DOHH2 (cell line): ENCODE data around the gene SYDE1.

Experiments used
- H3F3A ChIP-seq: fragments of 200-600 bp; sonication (generic), shearing (Covaris generic); 2 replicates; pipeline ENCODE4 v1.6.0; 2016; ENCODE audit warnings: antibody characterized with exemption, mild to moderate bottlenecking; ENCODE audit not compliant: control insufficient read depth, insufficient read depth
- H3K27ac ChIP-seq: fragments of 200-600 bp; sonication (generic); 2 replicates; pipeline ENCODE4 v1.5.1; 2014; ENCODE audit warnings: low read depth, mild to moderate bottlenecking, low read length, moderate library complexity
- H3K27me3 ChIP-seq: fragments of 200-600 bp; sonication (generic); 2 replicates; pipeline ENCODE4 v1.6.1; 2014; ENCODE audit warnings: mild to moderate bottlenecking, low read length, mixed read lengths; ENCODE audit not compliant: control insufficient read depth
- H3K36me3 ChIP-seq: fragments of 200-600 bp; sonication (generic); 2 replicates; pipeline ENCODE4 v1.6.1; 2014; ENCODE audit warnings: mild to moderate bottlenecking, low read length, moderate library complexity, mixed read lengths; ENCODE audit not compliant: control insufficient read depth
- H3K4me1 ChIP-seq: fragments of 200-600 bp; sonication (generic); 2 replicates; pipeline ENCODE4 v1.6.1; 2014; ENCODE audit warnings: mild to moderate bottlenecking, low read length, mixed read lengths; ENCODE audit not compliant: control insufficient read depth
- H3K4me2 ChIP-seq: fragments of 200-600 bp; sonication (generic); 2 replicates; pipeline ENCODE4 v1.6.0; 2014; ENCODE audit warnings: mild to moderate bottlenecking, low read length, moderate library complexity
- H3K4me3 ChIP-seq: fragments of 200-600 bp; sonication (generic); 2 replicates; pipeline ENCODE4 v1.5.1; 2014; ENCODE audit warnings: mild to moderate bottlenecking, low read length, mixed read lengths
- H3K79me2 ChIP-seq: fragments of 200-600 bp; sonication (generic); 2 replicates; pipeline ENCODE4 v1.6.1; 2014; ENCODE audit warnings: mild to moderate bottlenecking, low read length, mixed read lengths; ENCODE audit not compliant: control insufficient read depth
- H3K9me2 ChIP-seq: fragments of 200-600 bp; sonication (generic); replicated peaks from 2 replicates; pipeline ENCODE4 v1.6.1; 2014; ENCODE audit warnings: mild to moderate bottlenecking, low read length, mixed read lengths; ENCODE audit not compliant: control insufficient read depth
- H3K9me3 ChIP-seq: fragments of 200-600 bp; sonication (generic); 2 replicates; pipeline ENCODE4 v1.6.1; 2014; ENCODE audit warnings: antibody characterized with exemption, low read length, mixed read lengths; ENCODE audit not compliant: control insufficient read depth, insufficient read depth
- H4K20me1 ChIP-seq: fragments of 200-600 bp; sonication (generic); 2 replicates; pipeline ENCODE4 v1.6.0; 2014; ENCODE audit warnings: low read depth, mild to moderate bottlenecking, antibody characterized with exemption, low read length, moderate library complexity; ENCODE audit not compliant: control insufficient read depth, insufficient read depth
- EZH2phosphoT487 ChIP-seq: fragments of 200-600 bp; sonication (generic); IDR thresholded peaks from 2 replicates; pipeline ENCODE4 v1.6.1; 2017; ENCODE audit warnings: borderline replicate concordance, mild to moderate bottlenecking, antibody characterized with exemption, low read length, moderate library complexity, mixed read lengths
- TF ChIP-seq, protein P1 (sequence below): fragments of 200-600 bp; sonication (generic); IDR thresholded peaks from one replicate; pipeline ENCODE4 v1.5.1; 2014; ENCODE audit warnings: antibody characterized with exemption, mild to moderate bottlenecking, low read depth, low read length; ENCODE audit not compliant: poor library complexity, severe bottlenecking

Gene SYDE1

GRCh38 chr19:15112385-15112784 lies 5.2 kb downstream of the SYDE1 start:
- TF ChIP-seq, protein P1, sequence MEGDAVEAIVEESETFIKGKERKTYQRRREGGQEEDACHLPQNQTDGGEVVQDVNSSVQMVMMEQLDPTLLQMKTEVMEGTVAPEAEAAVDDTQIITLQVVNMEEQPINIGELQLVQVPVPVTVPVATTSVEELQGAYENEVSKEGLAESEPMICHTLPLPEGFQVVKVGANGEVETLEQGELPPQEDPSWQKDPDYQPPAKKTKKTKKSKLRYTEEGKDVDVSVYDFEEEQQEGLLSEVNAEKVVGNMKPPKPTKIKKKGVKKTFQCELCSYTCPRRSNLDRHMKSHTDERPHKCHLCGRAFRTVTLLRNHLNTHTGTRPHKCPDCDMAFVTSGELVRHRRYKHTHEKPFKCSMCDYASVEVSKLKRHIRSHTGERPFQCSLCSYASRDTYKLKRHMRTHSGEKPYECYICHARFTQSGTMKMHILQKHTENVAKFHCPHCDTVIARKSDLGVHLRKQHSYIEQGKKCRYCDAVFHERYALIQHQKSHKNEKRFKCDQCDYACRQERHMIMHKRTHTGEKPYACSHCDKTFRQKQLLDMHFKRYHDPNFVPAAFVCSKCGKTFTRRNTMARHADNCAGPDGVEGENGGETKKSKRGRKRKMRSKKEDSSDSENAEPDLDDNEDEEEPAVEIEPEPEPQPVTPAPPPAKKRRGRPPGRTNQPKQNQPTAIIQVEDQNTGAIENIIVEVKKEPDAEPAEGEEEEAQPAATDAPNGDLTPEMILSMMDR: peak; percentile 47
- no peak for TF ChIP-seq EZH2phosphoT487
- Histone ChIP-seq H3K9me3 (no peaks in the 10 kb centered on the region), H3K4me2 (no peak overlapping the region), H3K36me3 (peaks cover 25% of the 10 kb centered on the region), H3K4me1 (no peaks in the 10 kb centered on the region), H3K4me3 (no peak overlapping the region), H3K27ac (no peak overlapping the region), H4K20me1 (no peaks in the 10 kb centered on the region), H3K79me2 (no peaks in the 10 kb centered on the region), H3K9me2 (no peaks in the 10 kb centered on the region), H3K27me3 (no peaks in the 10 kb centered on the region), H3F3A (no peaks in the 10 kb centered on the region)

GRCh38 chr19:15113245-15114152 lies 6.3 kb downstream of the SYDE1 start:
- Histone ChIP-seq H3K36me3 (peaks cover 34% of the 10 kb centered on the region), H4K20me1 (no peaks in the 10 kb centered on the region), H3K27me3 (no peaks in the 10 kb centered on the region), H3F3A (no peaks in the 10 kb centered on the region), H3K4me1 (no peaks in the 10 kb centered on the region), H3K27ac (no peak overlapping the region), H3K79me2 (no peaks in the 10 kb centered on the region), H3K4me2 (no peak overlapping the region), H3K4me3 (no peak overlapping the region), H3K9me2 (no peaks in the 10 kb centered on the region), H3K9me3 (no peaks in the 10 kb centered on the region)
- TF ChIP-seq, protein P1: no peak

- no peaks in the 10 kb centered on the region; the same call in 1 of the 2 replicates for H3K9me3 ChIP-seq
- no peak overlapping the region for H3K27ac ChIP-seq
- H3F3A ChIP-seq: no peaks in the 10 kb centered on the region
- no peaks in the 10 kb centered on the region for H3K27me3 ChIP-seq
- TF ChIP-seq, protein P1: no peak
- TF ChIP-seq EZH2phosphoT487: no peak
- no peaks in the 10 kb centered on the region for H3K4me1 ChIP-seq
- no peaks in the 10 kb centered on the region for H3K79me2 ChIP-seq
- no peaks in the 10 kb centered on the region for H3K9me2 ChIP-seq
- no peak overlapping the region for H3K4me3 ChIP-seq
- peaks cover 41% of the 10 kb centered on the region for H3K36me3 ChIP-seq
- no peak overlapping the region for H3K4me2 ChIP-seq
- H4K20me1 ChIP-seq: no peaks in the 10 kb centered on the region
These were observed 6.9 kb downstream of the SYDE1 start for GRCh38 chr19:15114153-15114540.
